Measurements from ENCODE around the gene PSMC5.

DNA sequence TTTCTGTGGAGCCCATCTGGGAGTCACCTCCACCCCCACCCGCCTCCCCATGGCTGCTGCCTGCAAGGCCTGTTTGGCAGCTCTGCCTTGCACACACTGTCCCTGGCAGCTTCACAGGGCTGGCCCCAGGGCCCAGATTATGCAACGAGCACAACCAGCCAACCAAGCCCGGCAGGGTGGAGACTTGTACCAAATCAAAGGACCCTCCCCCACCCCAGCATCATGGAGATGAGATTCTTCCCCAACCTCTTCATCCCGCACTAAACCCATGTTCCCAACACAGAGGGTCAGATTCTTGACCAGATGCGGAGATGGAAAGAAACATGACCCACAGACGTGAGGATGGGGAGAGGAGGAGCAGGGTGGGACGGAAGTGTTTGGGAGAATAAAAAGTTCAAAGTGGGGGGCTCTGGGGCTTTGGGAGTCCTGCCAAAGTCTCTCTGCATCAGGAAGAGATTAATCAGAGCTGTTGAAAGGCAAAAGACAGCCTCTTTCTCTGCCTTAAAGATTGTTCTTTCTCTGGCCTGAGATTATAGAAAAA, 11.5 kb downstream of the PSMC5 start:
- TF ChIP-seq, protein P1, sequence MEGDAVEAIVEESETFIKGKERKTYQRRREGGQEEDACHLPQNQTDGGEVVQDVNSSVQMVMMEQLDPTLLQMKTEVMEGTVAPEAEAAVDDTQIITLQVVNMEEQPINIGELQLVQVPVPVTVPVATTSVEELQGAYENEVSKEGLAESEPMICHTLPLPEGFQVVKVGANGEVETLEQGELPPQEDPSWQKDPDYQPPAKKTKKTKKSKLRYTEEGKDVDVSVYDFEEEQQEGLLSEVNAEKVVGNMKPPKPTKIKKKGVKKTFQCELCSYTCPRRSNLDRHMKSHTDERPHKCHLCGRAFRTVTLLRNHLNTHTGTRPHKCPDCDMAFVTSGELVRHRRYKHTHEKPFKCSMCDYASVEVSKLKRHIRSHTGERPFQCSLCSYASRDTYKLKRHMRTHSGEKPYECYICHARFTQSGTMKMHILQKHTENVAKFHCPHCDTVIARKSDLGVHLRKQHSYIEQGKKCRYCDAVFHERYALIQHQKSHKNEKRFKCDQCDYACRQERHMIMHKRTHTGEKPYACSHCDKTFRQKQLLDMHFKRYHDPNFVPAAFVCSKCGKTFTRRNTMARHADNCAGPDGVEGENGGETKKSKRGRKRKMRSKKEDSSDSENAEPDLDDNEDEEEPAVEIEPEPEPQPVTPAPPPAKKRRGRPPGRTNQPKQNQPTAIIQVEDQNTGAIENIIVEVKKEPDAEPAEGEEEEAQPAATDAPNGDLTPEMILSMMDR (IDR thresholded peaks at IDR 0.05; ENCODE audit: extremely low read depth in 1 of 2, insufficient read depth in 1 of 2, low read depth in 1 of 2, low read length in 2 of 2), result no peak
- TF ChIP-seq JUN (IDR thresholded peaks at IDR 0.05; ENCODE audit: borderline replicate concordance, insufficient read depth, insufficient read length, low read depth) (no peak), POLR2A (IDR thresholded peaks at IDR 0.05; ENCODE audit: low read depth, low read length) (no peak), MYC (IDR thresholded peaks at IDR 0.05; ENCODE audit: low read depth, low read length) (no peak), EZH2 (IDR thresholded peaks at IDR 0.05; ENCODE audit: borderline replicate concordance, low read depth, low read length, severe bottlenecking) (no peak), GATA2 (IDR thresholded peaks at IDR 0.05; ENCODE audit: insufficient read depth, insufficient read length, low read depth, low read length) (no peak), FOS (IDR thresholded peaks at IDR 0.05; ENCODE audit: borderline replicate concordance, insufficient read depth, low read length) (no peak)
- TF ChIP-seq, protein P2, sequence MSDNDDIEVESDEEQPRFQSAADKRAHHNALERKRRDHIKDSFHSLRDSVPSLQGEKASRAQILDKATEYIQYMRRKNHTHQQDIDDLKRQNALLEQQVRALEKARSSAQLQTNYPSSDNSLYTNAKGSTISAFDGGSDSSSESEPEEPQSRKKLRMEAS (IDR thresholded peaks at IDR 0.05; ENCODE audit: insufficient read depth, insufficient read length), result no peak
